Left ventricle myocardium superior (tissue), 1 donor: ENCODE measurements around the gene PLXND1. TPM values are rescaled to one million over a fixed set of nuclear protein-coding genes. Genes with fewer than 3 reads are reported as not detected.
A peak's percentile ranks its signal among the peaks of the same experiment; 100 is the strongest.
"Not testable (repeated sequence)": the region's sequence is repeated elsewhere in the genome, so short reads cannot be mapped to it uniquely, and the experiment has no call there.

Experiments
- ATAC-seq: fragments of 200-7000 bp; cut with Tn5 transposase; one replicate; pipeline ENCODE4 v1.9.1; 2020; ENCODE audit warnings: mild to moderate bottlenecking, moderate library complexity
- DNase-seq: peaks from one replicate; pipeline ENCODE4 v3.0.0-alpha.2; 2020
- intact Hi-C: fragments of 100-400 bp; cut with micrococcal nuclease; formaldehyde crosslinking; loops from one replicate; pipeline ENCODE4 v1.11.0; 2022
- total RNA-seq: library from RNA; stranded (reverse); fragmentation: NEBNext Ultra II Directional; extraction: Animal tissue kit (Norgen Biotek cat#: 25700); gene quantifications from one replicate; pipeline ENCODE4 v1.2.1, GENCODE V29; 2021
- donor health status: DM: no; HTN: yes; CAD: no; lungs with severe emphysema.

PLXND1 gene
- total RNA-seq, 1 donor from 2014 or later, result 56.6 TPM

GRCh38 chr3:129545951-129546350 lies 60.5 kb downstream of the PLXND1 start:
- intact Hi-C loops, ATAC-seq, DNase-seq: not testable (repeated sequence)

- no peak for ATAC-seq
- no peak for DNase-seq
- intact Hi-C loops, result no loop called here
These were observed 62.5 kb downstream of the PLXND1 start for GRCh38 chr3:129543999-129544398.

GRCh38 chr3:129543156-129543790 lies 63.2 kb downstream of the PLXND1 start, which contains the start of gene H1-8:
Gene H1-8, plus strand, starts transcription at chr3:129543175. Its CDS starts 44 bp downstream, at chr3:129543219.
- no peak for DNase-seq
- ATAC-seq, result no peak
- intact Hi-C loops, result no loop called here

- DNase-seq, result no peak
- no peak for ATAC-seq
- intact Hi-C loops, result no loop called here
These were observed 63.7 kb downstream of the PLXND1 start for GRCh38 chr3:129542747-129543146.

GRCh38 chr3:129540776-129541516 lies 65.5 kb downstream of the PLXND1 start:
- intact Hi-C loops, result no loop called here
- ATAC-seq (no peak), DNase-seq (no peak)

- no peak for DNase-seq
- intact Hi-C loops, result no loop called here
- no peak for ATAC-seq
These were observed 67.3 kb downstream of the PLXND1 start for GRCh38 chr3:129539206-129539605.

- no peak for DNase-seq
- ATAC-seq, result no peak
- intact Hi-C loops, result no loop called here
These were observed 69.7 kb downstream of the PLXND1 start for GRCh38 chr3:129536804-129537203.

GRCh38 chr3:129536374-129536667 lies 70.2 kb downstream of the PLXND1 start:
- no peak for DNase-seq
- intact Hi-C loops, result no loop called here
- no peak for ATAC-seq

- no peak for ATAC-seq
- intact Hi-C loops, result no loop called here
- DNase-seq, result no peak
These were observed 71.4 kb downstream of the PLXND1 start for GRCh38 chr3:129535075-129535474.

GRCh38 chr3:129534428-129535027 lies 71.9 kb downstream of the PLXND1 start:
- no peak for DNase-seq
- ATAC-seq, result no peak
- intact Hi-C loops, result no loop called here

- intact Hi-C loops, result no loop called here
- ATAC-seq, result no peak
- DNase-seq, result no peak
These were observed 73.1 kb downstream of the PLXND1 start for GRCh38 chr3:129533406-129533805.

GRCh38 chr3:129532261-129532660 lies 74.2 kb downstream of the PLXND1 start:
- no peak for ATAC-seq
- intact Hi-C loops, result no loop called here
- DNase-seq, result no peak

GRCh38 chr3:129531699-129532098 lies 74.8 kb downstream of the PLXND1 start:
- no peak for DNase-seq
- intact Hi-C loops, result no loop called here
- no peak for ATAC-seq

GRCh38 chr3:129530821-129531220 lies 75.7 kb downstream of the PLXND1 start:
- intact Hi-C loops, result no loop called here
- no peak for ATAC-seq
- no peak for DNase-seq

GRCh38 chr3:129530251-129530791 lies 76.2 kb downstream of the PLXND1 start:
- ATAC-seq (no peak), DNase-seq (no peak)
- intact Hi-C loops, result no loop called here

GRCh38 chr3:129529436-129530210 lies 76.9 kb downstream of the PLXND1 start:
- DNase-seq (no peak), ATAC-seq (no peak)
- intact Hi-C loops, result no loop called here

- intact Hi-C loops, result no loop called here
- DNase-seq, result no peak
- ATAC-seq, result no peak
These were observed 77.8 kb downstream of the PLXND1 start, which contains the start of gene RHO for GRCh38 chr3:129528589-129529100. Gene RHO, plus strand, starts transcription at chr3:129528639. Its CDS starts 95 bp downstream, at chr3:129528734.

- intact Hi-C loops, result no loop called here
- ATAC-seq (no peak), DNase-seq (no peak)
These were observed 79.2 kb downstream of the PLXND1 start for GRCh38 chr3:129527262-129527661.

GRCh38 chr3:129526121-129526900 lies 80.2 kb downstream of the PLXND1 start:
- intact Hi-C loops, result no loop called here
- peak; percentile 39 for ATAC-seq
- no peak for DNase-seq
